Measurements from ENCODE around the gene RFX7. TPM values are rescaled to one million over a fixed set of nuclear protein-coding genes. Genes with fewer than 3 reads are reported as not detected.

RFX7 gene
- total RNA-seq, 1 donor from 2014 or later = 3.2 TPM

GRCh38 chr15:56251315-56252095, 7.8 kb upstream of the RFX7 start:
- FAIRE-seq (peak; percentile 13), DNase-seq (ENCODE audit: low read depth) (no peak)
- Histone ChIP-seq H3K36me3 (ENCODE audit: control insufficient read depth, insufficient read depth, low read length) (no peaks in the 10 kb centered on the region), H3K4me3 (ENCODE audit: low read depth, low read length) (no peak overlapping the region), H3K27me3 (ENCODE audit: control insufficient read depth, insufficient read depth, low read length) (peaks cover 3% of the 10 kb centered on the region)
- TF ChIP-seq, protein P1, sequence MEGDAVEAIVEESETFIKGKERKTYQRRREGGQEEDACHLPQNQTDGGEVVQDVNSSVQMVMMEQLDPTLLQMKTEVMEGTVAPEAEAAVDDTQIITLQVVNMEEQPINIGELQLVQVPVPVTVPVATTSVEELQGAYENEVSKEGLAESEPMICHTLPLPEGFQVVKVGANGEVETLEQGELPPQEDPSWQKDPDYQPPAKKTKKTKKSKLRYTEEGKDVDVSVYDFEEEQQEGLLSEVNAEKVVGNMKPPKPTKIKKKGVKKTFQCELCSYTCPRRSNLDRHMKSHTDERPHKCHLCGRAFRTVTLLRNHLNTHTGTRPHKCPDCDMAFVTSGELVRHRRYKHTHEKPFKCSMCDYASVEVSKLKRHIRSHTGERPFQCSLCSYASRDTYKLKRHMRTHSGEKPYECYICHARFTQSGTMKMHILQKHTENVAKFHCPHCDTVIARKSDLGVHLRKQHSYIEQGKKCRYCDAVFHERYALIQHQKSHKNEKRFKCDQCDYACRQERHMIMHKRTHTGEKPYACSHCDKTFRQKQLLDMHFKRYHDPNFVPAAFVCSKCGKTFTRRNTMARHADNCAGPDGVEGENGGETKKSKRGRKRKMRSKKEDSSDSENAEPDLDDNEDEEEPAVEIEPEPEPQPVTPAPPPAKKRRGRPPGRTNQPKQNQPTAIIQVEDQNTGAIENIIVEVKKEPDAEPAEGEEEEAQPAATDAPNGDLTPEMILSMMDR (IDR thresholded peaks at IDR 0.05; ENCODE audit: insufficient read depth, low read length, severe bottlenecking) = no peak

- Histone ChIP-seq H3K4me3 (ENCODE audit: low read depth, low read length) (no peak overlapping the region), H3K36me3 (ENCODE audit: control insufficient read depth, insufficient read depth, low read length) (no peaks in the 10 kb centered on the region), H3K27me3 (ENCODE audit: control insufficient read depth, insufficient read depth, low read length) (peaks cover 3% of the 10 kb centered on the region)
- DNase-seq (ENCODE audit: low read depth) (no peak), FAIRE-seq (no peak)
- TF ChIP-seq, protein P1 (IDR thresholded peaks at IDR 0.05; ENCODE audit: insufficient read depth, low read length, severe bottlenecking) = no peak
Measured at GRCh38 chr15:56250626-56251025, 6.9 kb upstream of the RFX7 start.

DNA sequence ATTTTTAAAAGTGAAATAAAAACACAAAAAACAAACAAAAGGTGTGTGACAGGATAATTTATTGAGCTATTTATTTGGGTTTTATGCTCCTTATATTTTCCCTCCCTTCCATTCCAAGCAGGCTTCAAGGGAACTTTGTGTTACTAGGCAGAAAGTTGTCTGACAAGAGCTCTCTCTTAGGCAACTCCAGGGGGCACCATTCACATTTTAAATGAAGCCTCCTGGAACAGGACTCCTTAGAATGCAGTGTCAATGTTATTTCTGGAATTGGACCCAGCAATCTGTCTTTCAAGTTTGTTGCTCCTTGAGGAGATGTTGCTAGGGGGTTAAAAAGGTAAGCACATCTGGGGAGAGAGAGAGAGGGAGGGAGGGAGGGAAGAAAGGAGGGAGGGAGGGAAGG, 5.4 kb upstream of the RFX7 start:
- Histone ChIP-seq H3K36me3 (ENCODE audit: control insufficient read depth, insufficient read depth, low read length) (no peaks in the 10 kb centered on the region), H3K27me3 (ENCODE audit: control insufficient read depth, insufficient read depth, low read length) (no peaks in the 10 kb centered on the region), H3K4me3 (ENCODE audit: low read depth, low read length) (no peak overlapping the region)
- FAIRE-seq (no peak), DNase-seq (ENCODE audit: low read depth) (peak; percentile 56)
- TF ChIP-seq, protein P1 (IDR thresholded peaks at IDR 0.05; ENCODE audit: insufficient read depth, low read length, severe bottlenecking) = peak; percentile 41

GRCh38 chr15:56248311-56248992, 4.8 kb upstream of the RFX7 start:
- Histone ChIP-seq H3K4me3 (ENCODE audit: low read depth, low read length) (no peak overlapping the region), H3K36me3 (ENCODE audit: control insufficient read depth, insufficient read depth, low read length) (no peaks in the 10 kb centered on the region), H3K27me3 (ENCODE audit: control insufficient read depth, insufficient read depth, low read length) (no peaks in the 10 kb centered on the region)
- no peak for FAIRE-seq
- no peak for DNase-seq (ENCODE audit: low read depth)
- TF ChIP-seq, protein P1 (IDR thresholded peaks at IDR 0.05; ENCODE audit: insufficient read depth, low read length, severe bottlenecking) = no peak

GRCh38 chr15:56247266-56247665, 3.6 kb upstream of the RFX7 start:
- H3K27me3 ChIP-seq (ENCODE audit: control insufficient read depth, insufficient read depth, low read length) = no peaks in the 10 kb centered on the region
- no peak overlapping the region for H3K4me3 ChIP-seq (ENCODE audit: low read depth, low read length)
- FAIRE-seq = no peak
- no peaks in the 10 kb centered on the region for H3K36me3 ChIP-seq (ENCODE audit: control insufficient read depth, insufficient read depth, low read length)
- no peak for DNase-seq (ENCODE audit: low read depth)
- TF ChIP-seq, protein P1 (IDR thresholded peaks at IDR 0.05; ENCODE audit: insufficient read depth, low read length, severe bottlenecking) = no peak

All from bronchial epithelial cell (primary cell).